Sciatic nerve (tissue), 2 donors: ENCODE results near the gene CADM1. TPM values are rescaled to one million over a fixed set of nuclear protein-coding genes. Genes with fewer than 3 reads are reported as not detected.

ENCODE experiments used
- ATAC-seq: fragments of 200-7000 bp; cut with Tn5 transposase; one replicate; pipeline ENCODE4 v1.9.1; 2020; ENCODE audit warnings: mild to moderate bottlenecking, moderate library complexity
- DNase-seq: peaks from one replicate; pipeline ENCODE4 v3.0.0-alpha.2; 2020; ENCODE audit warnings: low spot score
- intact Hi-C: fragments of 100-400 bp; cut with DNase I; formaldehyde crosslinking; loops from one replicate; pipeline ENCODE4 v1.14.2; 2022
- total RNA-seq: library from RNA; stranded (reverse); fragmentation: NEBNext Ultra II Directional; extraction: Animal tissue kit (Norgen Biotek cat#: 25700); gene quantifications from one replicate; pipeline ENCODE4 v1.2.1, GENCODE V29; 2021
- donor health status: DM: no; HTN: no; CAD: no.
- donor health status: DM: no; HTN: no; CAD: no.

The CADM1 gene
- total RNA-seq, 1 donor from 2014 or later = 58.7 TPM

DNA sequence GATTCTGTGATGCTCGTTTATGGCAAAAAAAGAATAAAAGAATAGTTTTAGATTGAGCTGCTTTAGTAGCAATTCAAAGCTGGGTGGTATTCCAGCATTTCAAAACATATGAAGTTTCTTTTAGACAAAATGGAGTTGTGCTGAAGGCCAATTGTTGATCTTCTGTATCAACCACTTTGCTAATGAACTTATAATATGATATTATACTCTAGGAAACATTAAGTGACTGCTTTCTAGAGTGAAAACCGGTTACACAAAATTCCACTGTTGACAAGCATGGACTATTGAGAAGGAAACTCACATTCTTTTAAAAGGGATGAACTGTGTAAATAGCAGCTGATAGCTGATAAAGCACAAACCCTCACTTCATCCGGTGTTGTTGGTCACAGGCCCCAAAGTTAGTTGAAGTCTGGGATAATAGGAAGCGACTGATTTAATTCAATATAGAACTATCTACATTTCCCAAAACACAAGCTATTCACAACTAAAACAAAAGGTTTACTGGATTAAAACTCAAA, 255.1 kb downstream of the CADM1 start:
- intact Hi-C loops = no loop called here
- no peak for DNase-seq

DNA sequence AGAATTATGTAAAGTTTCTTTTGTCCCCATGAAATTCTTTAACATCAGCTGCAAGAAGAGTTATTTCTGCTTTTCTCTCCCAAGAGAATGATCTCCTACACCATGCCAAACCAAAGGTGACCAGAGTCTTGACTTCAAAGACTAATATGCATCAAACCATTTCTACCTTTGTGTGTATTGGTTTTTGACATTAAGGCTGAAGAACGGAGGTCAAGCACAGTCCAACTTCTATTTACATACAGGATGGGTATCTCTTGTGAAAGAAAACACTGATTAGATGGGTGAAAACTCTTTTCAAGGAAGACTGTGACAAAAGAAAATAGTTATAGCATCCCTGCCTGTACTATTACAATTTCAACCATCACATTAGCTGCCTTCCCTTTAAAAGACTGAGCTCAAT, 256.3 kb downstream of the CADM1 start:
- intact Hi-C loops = no loop called here
- ATAC-seq = no peak
- no peak for DNase-seq

More for the DNA sequence above, 255.1 kb downstream of the CADM1 start:
- no peak for ATAC-seq

DNA sequence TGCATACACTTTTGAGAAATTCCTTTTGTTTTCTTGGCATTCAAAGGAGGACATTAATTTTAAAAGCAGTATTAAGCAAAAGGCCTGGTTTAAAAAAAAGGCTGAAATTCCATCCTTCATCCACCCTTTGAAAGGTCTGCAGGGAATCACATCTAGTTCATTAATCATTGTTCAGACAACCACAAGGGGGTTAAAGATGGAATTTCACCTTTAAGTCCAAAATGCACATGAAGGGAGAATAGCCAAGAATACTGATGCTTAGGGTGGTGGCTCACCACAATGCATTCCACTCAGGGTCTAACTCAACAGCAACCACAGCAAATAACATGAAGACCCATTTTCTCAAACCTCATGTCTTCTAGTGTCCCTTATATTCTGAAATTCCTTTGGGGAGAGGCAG, 256.9 kb downstream of the CADM1 start:
- ATAC-seq = no peak
- intact Hi-C loops = no loop called here
- no peak for DNase-seq

DNA sequence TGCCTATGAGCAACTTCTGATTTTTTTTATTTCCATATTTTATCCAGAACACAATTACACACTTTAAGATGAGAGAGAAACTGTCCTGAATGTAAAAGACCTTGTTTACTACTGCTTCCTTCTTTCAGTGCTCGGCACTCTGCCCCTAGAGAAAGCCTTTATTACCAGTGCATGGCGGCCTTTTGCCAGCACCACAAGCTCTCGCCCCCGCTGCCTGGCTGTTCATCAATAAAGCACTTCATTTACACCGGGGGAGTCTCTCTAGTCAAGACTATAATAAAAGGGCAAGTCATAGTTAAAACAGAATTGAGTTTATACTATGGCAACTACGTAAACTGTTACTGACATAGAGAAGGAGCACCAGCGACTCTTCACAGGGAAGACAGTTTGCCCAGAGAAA, 259.5 kb downstream of the CADM1 start:
- intact Hi-C loops = no loop called here
- ATAC-seq = peak; percentile 46
- DNase-seq = peak; percentile 59

DNA sequence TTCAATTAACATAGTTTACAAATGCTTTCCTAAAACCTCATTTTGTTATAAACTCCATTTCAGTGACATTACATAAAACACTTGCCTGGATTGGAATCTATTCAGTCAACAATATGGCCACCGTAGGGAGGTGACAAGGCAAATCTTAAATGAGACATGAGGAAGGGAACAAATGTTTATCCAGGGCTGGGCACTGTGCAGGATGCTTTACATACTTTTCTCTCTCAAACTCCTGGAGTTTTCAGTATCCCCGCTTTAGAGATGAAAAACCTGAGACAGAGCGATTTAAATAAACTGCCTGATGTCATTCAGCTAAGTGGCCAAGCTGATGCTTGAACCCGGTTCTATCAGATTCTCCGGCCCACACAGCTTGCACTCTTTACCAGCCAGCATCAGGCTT, 259.9 kb downstream of the CADM1 start:
- DNase-seq (no peak), ATAC-seq (peak; percentile 30)
- intact Hi-C loops = no loop called here

DNA sequence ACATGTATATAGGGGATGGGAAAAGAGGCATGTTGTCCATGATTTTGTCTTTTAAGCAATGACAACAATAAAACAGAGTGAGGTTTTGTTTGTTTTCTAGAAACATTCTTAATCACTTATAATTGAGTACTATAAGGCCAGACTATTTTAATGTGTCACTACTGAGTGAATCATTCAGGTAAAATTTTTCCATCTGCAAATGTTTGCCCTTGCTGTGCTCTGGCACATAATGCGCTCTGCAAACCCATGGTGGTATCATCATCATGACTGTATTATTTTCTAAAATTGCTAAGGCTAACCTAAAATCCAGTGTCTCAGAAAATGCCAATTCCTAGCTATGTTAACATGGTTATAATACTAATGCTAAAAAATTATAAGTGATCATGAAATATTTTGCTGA, 261.2 kb downstream of the CADM1 start:
- no peak for DNase-seq
- ATAC-seq = no peak
- intact Hi-C loops = no loop called here

DNA sequence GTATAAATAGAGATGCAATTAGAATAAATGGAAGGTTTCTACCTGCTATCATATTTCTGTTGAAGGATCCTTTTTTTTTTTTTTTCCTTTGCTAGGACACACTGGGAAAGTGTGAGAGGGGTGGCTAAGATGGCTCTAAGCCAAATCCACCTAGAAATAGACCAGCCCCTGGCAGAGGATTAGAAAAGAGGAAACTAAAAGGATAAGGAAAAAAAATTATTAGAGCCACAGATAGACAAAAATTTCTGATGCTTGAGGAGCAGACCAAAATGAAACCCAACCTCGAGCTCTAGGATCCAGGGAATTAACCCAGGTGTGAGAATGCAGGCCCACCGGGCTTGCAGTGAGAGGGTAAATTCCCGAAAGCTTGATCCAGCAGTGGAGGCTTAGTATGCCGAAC, 262.3 kb downstream of the CADM1 start:
- ATAC-seq (no peak), DNase-seq (no peak)
- intact Hi-C loops = no loop called here

DNA sequence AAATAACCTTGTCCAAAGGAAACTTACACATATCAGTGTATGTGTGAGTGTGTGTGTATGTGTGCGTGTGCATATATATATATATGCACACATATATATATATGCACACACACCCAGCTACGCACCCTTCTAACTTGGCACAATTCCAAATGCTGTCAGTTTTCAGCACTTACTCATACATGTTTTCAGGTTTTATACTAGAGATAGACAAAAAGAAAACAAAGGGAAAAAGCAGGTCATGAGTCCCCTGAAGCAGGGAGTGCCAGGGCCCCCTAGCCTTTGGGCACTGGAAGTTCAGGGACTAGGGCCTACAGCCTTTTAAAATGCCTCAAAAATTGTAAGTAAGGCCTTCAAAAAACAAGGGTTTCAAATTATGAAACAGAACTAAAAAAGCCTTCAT, 265.4 kb downstream of the CADM1 start:
- ATAC-seq (no peak), DNase-seq (no peak)
- intact Hi-C loops = no loop called here

DNA sequence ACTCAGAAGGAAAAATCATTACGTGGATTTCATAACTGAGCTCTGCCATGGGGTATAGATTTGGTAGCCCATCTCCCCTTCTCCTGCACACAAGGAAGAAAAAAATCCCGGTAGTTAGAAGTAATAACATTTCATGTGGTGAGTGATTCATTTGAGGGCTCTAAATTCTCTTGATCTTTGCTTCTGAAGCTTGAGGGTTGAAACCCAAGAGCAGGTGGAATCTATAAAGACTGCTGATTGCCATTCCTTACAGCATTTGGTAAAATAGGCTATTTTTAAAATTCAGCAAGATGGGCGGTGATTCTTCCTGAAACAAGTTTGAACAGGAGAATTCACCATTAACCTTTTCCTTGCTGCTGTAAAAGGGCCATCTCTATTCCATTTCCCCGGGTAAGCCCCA, 266.1 kb downstream of the CADM1 start:
- DNase-seq (no peak), ATAC-seq (no peak)
- intact Hi-C loops = no loop called here

DNA sequence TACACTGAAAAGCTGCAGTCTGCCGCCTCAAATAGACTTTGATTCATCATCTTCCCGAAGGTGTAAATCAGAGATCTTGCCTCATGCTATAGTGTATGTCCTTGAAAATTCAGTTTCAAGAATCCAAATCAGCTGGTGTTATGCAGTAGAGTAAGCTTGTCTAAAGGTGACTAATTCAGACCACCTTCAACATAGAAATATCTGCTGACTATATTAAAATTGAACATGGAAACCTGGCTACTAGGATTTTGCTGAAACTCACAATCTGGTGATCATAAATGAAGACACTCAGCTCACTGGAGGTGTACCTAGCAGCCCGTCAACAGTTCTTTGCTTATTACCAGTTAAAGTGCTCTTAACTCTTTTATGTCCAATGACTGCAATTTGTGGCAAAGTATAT, 266.6 kb downstream of the CADM1 start:
- ATAC-seq (no peak), DNase-seq (no peak)
- intact Hi-C loops = no loop called here

DNA sequence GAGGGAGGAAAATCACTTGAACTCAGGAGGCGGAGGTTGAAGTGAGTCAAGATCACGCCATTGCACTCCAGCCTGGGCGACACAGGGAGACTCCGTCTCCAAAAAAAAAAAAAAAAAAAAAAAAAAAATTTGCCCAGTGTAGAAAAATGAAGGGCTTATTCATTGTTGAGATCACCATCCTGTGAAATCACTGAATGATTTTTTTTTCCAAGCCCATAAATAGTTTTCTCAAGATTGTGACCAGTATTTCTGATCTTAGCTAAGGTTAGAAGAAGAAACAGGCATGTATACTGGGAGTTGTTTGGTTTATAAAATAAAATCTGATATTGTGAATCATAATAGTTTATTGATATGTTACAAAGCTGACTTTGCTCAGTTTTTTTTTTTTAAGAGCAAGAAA, 269.4 kb downstream of the CADM1 start:
- ATAC-seq (no peak), DNase-seq (no peak)
- intact Hi-C loops = no loop called here

DNA sequence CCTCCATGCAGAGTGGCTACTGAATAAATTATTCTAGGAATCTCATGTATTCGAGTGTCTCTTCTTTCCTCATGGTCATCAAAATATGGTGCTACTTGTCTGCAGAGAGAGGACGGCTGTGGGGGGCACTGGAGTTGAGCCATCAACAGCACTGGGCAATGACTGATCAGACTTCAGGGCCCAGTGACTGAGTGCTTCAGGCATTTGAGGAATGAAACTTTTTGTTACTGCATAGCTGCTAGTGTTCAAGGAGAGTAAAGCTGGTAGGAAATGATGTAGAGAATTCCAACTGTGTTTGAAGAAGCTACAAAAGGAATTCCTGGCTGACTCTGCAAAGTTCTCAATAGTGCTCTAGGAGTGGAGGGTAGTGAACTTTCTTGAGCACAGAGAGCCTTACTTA, 277.7 kb downstream of the CADM1 start:
- intact Hi-C loops = no loop called here
- no peak for ATAC-seq
- no peak for DNase-seq

DNA sequence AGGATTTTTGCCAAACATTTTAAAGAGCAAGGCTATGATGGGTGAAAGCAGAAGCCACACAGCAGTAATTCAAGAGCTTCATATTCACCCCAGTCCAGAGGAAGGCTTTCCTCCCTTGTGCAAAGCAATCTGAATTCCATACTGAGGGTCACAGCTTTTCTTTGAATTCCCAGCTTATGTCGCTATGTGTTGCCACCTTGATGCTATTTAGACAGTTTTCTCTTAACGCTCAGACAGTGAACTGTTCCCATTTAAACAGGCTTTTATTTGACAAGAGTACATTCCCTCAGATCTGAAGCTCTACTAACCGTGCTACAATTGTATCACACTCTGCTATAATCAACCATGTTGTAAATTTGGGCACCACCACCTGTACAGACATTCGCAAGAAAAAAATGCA, 279.7 kb downstream of the CADM1 start:
- intact Hi-C loops = no loop called here
- DNase-seq = no peak
- ATAC-seq = no peak

DNA sequence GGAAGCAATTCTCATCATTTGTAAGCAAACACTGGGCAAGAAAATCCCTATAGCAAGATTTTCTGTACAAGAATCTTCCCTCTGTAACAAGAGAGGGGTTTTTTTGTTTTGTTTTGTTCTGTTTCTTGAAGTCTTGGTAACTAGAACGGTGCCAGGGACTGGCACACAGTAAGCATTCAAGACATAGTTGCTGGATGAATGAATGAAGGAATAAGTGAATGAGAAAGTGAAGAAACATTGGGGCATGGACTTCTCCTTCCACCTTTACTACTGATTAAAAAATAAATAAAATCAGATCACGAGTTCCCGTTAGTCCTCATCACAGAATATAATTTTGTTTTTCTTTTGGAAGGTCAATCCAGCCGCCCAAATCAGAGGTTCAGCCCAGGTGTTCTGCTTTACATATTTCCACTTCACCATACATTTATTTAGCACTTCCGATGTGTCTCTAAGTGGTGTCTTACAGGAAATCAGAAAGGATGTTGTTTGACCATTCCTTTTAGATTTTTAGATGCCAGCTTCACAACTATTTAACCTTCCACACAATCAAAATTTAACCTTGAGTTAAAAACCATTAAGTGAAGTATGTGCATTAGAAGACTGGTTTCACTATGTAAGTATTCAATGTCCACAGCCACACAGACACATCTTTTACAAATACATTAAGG, 281.2 kb downstream of the CADM1 start:
- intact Hi-C loops = no loop called here
- ATAC-seq (no peak), DNase-seq (no peak)

DNA sequence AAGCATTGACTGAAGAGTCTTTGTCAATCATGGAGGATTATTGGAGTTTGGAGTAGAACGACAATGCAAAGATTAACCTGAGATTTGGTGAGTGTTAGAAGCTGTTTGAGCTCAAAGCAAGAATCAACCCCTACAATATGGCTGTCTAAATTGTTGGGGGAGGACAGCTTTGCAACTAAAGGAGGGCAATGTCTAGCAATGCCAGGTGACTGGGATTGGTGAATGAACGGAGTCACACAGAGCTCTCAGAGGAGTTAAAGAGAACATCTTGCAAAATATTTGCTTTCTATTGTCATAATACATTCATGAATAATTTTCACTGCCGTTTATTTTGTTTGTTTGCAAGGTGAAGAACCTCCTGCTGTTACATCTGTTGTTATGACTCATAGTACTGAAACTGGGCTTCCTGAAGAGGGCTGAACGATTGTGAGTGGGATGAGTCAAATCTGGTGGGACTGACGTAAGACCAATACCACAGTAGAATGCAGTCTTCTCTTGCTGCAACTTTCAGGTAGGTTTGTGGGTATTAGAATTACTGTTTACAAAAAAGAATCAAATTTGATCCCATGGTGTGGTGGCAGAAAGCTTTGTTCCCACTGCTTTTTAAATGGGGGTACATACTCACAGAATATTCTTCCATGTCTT, 281.9 kb downstream of the CADM1 start:
- no peak for ATAC-seq
- intact Hi-C loops = no loop called here
- DNase-seq = no peak

DNA sequence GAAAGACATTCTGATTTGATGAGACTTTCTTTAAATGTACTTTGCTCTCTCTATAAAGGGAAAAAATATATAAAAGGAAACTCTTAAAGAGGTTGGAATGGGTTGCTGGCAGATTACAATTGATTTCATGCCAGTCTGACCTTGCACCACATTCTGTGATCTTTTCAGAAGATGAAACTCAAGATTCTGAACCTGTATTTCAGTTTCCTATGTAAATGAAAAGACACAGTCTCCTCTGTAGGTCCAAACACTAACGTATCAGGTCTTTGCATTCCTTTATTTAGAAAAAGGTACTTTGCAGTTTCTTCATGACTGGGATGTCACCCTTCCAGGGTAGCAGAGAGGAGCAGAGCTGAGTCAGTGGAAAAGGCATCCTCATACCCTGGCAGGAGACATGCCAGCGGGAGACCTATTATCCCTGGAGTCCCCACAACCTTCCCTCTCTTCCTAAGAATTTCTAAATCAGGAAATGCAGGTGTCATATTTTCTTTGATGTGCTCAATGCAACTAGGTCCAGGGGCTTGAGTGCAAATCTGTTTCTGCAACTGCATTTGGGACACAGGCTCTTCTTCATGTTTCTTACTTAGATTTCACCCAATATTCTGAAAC, 282.6 kb downstream of the CADM1 start:
- ATAC-seq (no peak), DNase-seq (no peak)
- intact Hi-C loops = no loop called here

DNA sequence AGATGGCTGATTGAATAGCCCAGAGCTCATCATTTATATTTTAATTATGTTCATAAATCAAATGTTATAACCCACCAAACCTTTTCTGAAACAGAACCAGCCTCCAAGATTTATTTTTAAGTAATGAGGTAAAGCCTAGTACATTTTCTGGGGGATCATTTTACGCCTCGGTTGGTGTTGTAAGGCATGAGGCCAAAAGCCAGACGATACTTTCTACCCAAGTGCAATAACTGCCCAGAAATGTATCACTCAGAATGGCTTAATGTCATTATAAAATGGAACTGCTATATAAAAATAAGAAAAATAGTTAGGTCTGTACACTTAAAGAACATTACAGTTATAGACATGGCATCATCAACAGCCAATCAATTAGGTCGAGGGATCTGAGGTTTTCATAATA, 283.3 kb downstream of the CADM1 start:
- ATAC-seq (no peak), DNase-seq (no peak)
- intact Hi-C loops = no loop called here

DNA sequence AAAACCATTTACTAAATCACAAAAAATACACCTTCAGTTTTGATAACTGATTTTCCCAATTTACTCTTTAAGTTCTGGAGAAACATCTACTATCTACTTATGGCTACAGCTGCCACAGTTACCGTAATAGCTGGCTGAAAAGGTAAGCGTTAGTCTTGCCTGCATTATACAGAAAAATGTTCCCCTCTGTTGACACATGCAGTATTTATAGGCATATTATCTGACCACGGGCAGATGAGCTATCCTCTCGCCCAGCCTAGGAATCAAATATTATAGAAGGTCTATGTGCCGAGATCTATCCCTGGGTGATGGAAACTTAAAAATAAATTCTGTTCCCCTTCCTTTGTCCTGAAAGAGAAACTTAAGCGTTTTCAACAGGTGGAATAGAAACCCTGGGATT, 283.8 kb downstream of the CADM1 start:
- intact Hi-C loops = no loop called here
- ATAC-seq (no peak), DNase-seq (no peak)

DNA sequence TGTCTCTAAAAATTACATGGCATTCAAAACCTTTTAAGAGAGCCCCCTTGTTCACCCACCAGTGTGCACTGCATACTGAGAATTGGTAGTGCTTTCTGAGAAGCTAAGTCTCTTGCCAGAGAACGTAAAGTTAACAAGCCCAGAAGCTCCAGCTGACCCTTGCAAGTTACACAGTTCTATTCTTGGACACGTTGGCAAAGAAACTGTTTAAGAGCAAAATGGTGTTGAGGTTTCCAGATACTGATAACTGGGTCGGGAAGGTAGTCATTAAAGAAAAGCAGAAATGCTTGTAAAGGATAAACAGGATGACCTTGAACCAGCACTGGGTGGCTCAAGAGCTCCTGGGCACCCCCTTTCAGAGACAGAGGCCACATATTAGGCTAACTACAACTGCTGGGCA, 284.8 kb downstream of the CADM1 start:
- intact Hi-C loops = no loop called here
- DNase-seq (no peak), ATAC-seq (no peak)

DNA sequence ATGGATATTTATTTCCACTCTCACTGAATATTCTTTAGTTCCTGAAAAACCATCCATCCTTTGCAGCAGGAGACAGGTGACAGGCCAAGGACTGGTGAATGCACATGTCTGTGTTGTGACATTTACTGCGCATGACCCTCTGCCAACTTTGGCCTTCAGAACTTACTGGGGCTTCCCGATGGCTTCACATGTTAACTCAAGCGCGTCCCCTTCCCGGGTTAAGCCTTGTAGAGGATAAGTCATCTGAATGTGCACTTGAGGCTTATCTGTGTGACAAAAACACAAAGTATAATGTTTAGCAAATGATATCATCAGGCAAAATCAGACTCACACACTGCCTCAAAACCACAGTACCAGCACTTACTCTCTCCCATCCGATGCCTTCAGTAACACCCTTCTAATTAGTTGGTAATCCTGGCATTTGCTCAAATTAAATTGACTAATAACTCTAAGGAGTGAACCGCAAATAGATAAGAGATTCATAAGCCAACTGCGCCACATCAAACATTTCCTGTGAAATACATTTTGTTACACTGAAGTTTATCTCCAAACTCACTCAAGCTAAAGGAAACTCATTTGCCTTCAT, 286.4 kb downstream of the CADM1 start:
- no peak for DNase-seq
- no peak for ATAC-seq
- intact Hi-C loops = no loop called here
